ENCODE results near the gene POLR2I. TPM values are rescaled to one million over a fixed set of nuclear protein-coding genes. Genes with fewer than 3 reads are reported as not detected.
A peak's percentile ranks its signal among the peaks of the same experiment; 100 is the strongest.

POLR2I gene
- total and polyA plus RNA-seq, 2 donors (not counting 1 experiment from before 2014, with no cell fraction given), result 33.4 to 39.1 TPM

DNA sequence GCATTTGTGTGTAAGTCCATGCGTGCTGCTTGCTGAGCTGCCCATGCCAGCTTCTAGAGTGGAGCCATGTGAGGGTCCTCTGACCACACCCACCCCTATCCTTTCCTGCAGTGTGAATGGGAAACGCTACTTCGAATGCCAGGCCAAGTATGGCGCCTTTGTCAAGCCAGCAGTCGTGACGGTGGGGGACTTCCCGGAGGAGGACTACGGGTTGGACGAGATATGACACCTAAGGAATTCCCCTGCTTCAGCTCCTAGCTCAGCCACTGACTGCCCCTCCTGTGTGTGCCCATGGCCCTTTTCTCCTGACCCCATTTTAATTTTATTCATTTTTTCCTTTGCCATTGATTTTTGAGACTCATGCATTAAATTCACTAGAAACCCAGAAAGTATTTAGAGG, 10.9 kb upstream of the POLR2I start:
- Mint-ChIP-seq H3K9me3 (ENCODE audit: insufficient read depth) (no peaks in the 10 kb centered on the region), H3K4me1 (peaks cover 12% of the 10 kb centered on the region), H3K27ac (peak overlapping the region; percentile 46), H3K27me3 (no peaks in the 10 kb centered on the region), H3K4me3 (peak overlapping the region; percentile 32)
- intact Hi-C loops (cut with micrococcal nuclease), result no loop called here
- ChIA-PET CTCF (interaction anchor here (1.1 to 8.2 kb wide), 3 partner anchors 8 to 41 kb away, joined by 3 to 146 read pairs (median 42); partner anchors contain the start of genes CAPNS1, POLR2I and TBCB), POLR2A (no interaction called here)
- no peaks in the 10 kb centered on the region for H3K27me3 ChIP-seq (replicated peaks in 1 of 4; ENCODE audit: control extremely low read depth in 1 of 4, control insufficient read depth in 3 of 4, insufficient read depth in 4 of 4, low read length in 3 of 4)
- H2AFZ ChIP-seq (ENCODE audit: insufficient read depth, low read depth, low read length, poor library complexity, severe bottlenecking), result no peak overlapping the region
- H3K79me2 ChIP-seq (ENCODE audit: control insufficient read depth, insufficient read depth, low read length), result peaks cover 5% of the 10 kb centered on the region
- ATAC-seq (ENCODE audit: low read depth) (no peak), DNase-seq (no peak)
- WGBS (ENCODE audit: insufficient coverage), result 93% methylated on average over 5 of the region's 9 CpGs
- H3K9me3 ChIP-seq (ENCODE audit: control extremely low read depth in 1 of 3, control insufficient read depth in 2 of 3, insufficient read depth in 1 of 3, low read length in 2 of 3), result peaks cover 0 to 14% (median 0%) of the 10 kb centered on the region in 3 donors
- H3K4me1 ChIP-seq (ENCODE audit: control insufficient read depth in 2 of 2, insufficient read depth in 2 of 2, low read length in 2 of 2), result peaks cover 9 to 18% of the 10 kb centered on the region in 2 donors
- no peak overlapping the region for H3K4me2 ChIP-seq (replicated peaks; ENCODE audit: low read depth, low read length, poor library complexity, severe bottlenecking)
- H4K20me1 ChIP-seq (ENCODE audit: control insufficient read depth, insufficient read depth, low read length, poor library complexity, severe bottlenecking), result peaks cover 7% of the 10 kb centered on the region
- H3K27ac ChIP-seq (ENCODE audit: low read length in 2 of 2), result no peak overlapping the region
- no peak overlapping the region for H3K9ac ChIP-seq (ENCODE audit: low read length)
- TF ChIP-seq, protein P1, sequence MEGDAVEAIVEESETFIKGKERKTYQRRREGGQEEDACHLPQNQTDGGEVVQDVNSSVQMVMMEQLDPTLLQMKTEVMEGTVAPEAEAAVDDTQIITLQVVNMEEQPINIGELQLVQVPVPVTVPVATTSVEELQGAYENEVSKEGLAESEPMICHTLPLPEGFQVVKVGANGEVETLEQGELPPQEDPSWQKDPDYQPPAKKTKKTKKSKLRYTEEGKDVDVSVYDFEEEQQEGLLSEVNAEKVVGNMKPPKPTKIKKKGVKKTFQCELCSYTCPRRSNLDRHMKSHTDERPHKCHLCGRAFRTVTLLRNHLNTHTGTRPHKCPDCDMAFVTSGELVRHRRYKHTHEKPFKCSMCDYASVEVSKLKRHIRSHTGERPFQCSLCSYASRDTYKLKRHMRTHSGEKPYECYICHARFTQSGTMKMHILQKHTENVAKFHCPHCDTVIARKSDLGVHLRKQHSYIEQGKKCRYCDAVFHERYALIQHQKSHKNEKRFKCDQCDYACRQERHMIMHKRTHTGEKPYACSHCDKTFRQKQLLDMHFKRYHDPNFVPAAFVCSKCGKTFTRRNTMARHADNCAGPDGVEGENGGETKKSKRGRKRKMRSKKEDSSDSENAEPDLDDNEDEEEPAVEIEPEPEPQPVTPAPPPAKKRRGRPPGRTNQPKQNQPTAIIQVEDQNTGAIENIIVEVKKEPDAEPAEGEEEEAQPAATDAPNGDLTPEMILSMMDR (IDR thresholded peaks at IDR 0.05), result no peak
- no peak for TF ChIP-seq EZH2 (IDR thresholded peaks at IDR 0.05; ENCODE audit: borderline replicate concordance, insufficient read depth, low read depth, low read length, poor library complexity, severe bottlenecking)
- H3K4me3 ChIP-seq (ENCODE audit: control extremely low read depth in 1 of 5, extremely low read depth in 1 of 5, insufficient read depth in 1 of 5, low read depth in 2 of 5, low read length in 4 of 5), result no peak overlapping the region
- H3K36me3 ChIP-seq (replicated peaks in 1 of 2; ENCODE audit: control extremely low read depth in 1 of 2, control insufficient read depth in 1 of 2, extremely low read depth in 1 of 2, insufficient read depth in 2 of 2, low read length in 1 of 2), result peaks cover 0 to 33% of the 10 kb centered on the region in 2 experiments

- Histone ChIP-seq H3K9me3 (ENCODE audit: control extremely low read depth in 1 of 3, control insufficient read depth in 2 of 3, insufficient read depth in 1 of 3, low read length in 2 of 3) (no peaks in the 10 kb centered on the region), H3K36me3 (replicated peaks in 1 of 2; ENCODE audit: control extremely low read depth in 1 of 2, control insufficient read depth in 1 of 2, extremely low read depth in 1 of 2, insufficient read depth in 2 of 2, low read length in 1 of 2) (peaks cover 0 to 56% of the 10 kb centered on the region in 2 experiments), H3K79me2 (ENCODE audit: control insufficient read depth, insufficient read depth, low read length) (peaks cover 40% of the 10 kb centered on the region), H3K27ac (ENCODE audit: low read length in 2 of 2) (no peak overlapping the region), H3K4me3 (ENCODE audit: control extremely low read depth in 1 of 5, extremely low read depth in 1 of 5, insufficient read depth in 1 of 5, low read depth in 2 of 5, low read length in 4 of 5) (no peak overlapping the region), H4K20me1 (ENCODE audit: control insufficient read depth, insufficient read depth, low read length, poor library complexity, severe bottlenecking) (peaks cover 19% of the 10 kb centered on the region), H3K27me3 (replicated peaks in 1 of 4; ENCODE audit: control extremely low read depth in 1 of 4, control insufficient read depth in 3 of 4, insufficient read depth in 4 of 4, low read length in 3 of 4) (no peaks in the 10 kb centered on the region), H3K4me1 (ENCODE audit: control insufficient read depth in 2 of 2, insufficient read depth in 2 of 2, low read length in 2 of 2) (peaks cover 0 to 2% of the 10 kb centered on the region in 2 donors), H2AFZ (ENCODE audit: insufficient read depth, low read depth, low read length, poor library complexity, severe bottlenecking) (no peak overlapping the region), H3K4me2 (replicated peaks; ENCODE audit: low read depth, low read length, poor library complexity, severe bottlenecking) (no peak overlapping the region), H3K9ac (ENCODE audit: low read length) (no peak overlapping the region)
- Mint-ChIP-seq H3K27me3 (no peaks in the 10 kb centered on the region), H3K27ac (no peak overlapping the region), H3K4me3 (no peak overlapping the region), H3K9me3 (ENCODE audit: insufficient read depth) (no peaks in the 10 kb centered on the region), H3K4me1 (peaks cover 9% of the 10 kb centered on the region)
- intact Hi-C loops (cut with micrococcal nuclease), result no loop called here
- WGBS (ENCODE audit: insufficient coverage), result 94% methylated on average over 48 of the region's 49 CpGs
- ATAC-seq (ENCODE audit: low read depth) (no peak), DNase-seq (no peak)
- ChIA-PET POLR2A (no interaction called here), CTCF (no interaction called here)
- TF ChIP-seq, protein P1 (IDR thresholded peaks at IDR 0.05), result no peak
- no peak for TF ChIP-seq EZH2 (IDR thresholded peaks at IDR 0.05; ENCODE audit: borderline replicate concordance, insufficient read depth, low read depth, low read length, poor library complexity, severe bottlenecking)
These were observed 6.9 kb upstream of the POLR2I start for GRCh38 chr19:36121486-36122124.
